Non-pigmented ciliary epithelial cell (primary cell): ENCODE results near the gene CCDC40.

Source experiments
- DNase-seq: peaks from one replicate; pipeline ENCODE4 v3.0.0-alpha.2; 2010; ENCODE audit warnings: low read depth

Gene CCDC40

DNA sequence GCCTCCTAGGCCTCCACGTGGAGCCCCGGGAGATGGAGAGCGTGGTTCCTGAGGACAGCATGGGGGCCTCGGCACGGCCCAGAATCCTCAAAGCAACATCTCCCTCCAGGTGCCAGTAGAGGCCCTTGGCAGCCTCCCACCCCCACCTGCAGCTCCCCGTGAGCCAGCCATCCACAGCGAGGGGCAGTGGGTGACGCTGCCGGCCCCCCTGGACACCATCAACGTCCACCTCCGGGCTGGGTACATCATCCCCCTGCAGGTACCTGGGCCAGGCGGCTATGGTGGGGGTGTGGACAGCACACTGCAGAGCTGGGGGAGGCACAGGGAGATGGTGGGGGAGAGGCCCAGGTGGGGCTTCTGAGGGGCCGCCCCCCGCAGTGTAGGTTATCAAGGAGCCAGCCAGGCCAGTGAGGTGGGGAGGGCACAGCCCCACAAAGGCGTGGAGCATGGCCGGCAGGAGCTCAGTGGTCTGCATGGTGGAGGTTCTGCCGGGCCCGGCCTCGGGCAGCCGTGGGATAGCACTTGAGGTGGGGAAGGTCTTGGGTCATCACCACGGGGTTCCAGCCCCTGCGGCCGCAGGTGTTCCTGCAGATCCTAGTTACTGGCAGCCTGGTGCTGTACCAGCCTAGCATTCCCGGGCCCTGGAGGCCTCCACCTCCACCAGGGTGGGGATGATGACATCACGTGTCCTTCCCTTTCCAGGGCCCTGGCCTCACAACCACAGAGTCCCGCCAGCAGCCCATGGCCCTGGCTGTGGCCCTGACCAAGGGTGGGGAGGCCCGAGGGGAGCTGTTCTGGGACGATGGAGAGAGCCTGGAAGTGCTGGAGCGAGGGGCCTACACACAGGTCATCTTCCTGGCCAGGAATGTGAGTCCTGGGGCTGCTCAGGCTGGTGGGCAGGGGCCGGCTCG, 81.3 kb downstream of the CCDC40 start:
- no peak for DNase-seq

DNA sequence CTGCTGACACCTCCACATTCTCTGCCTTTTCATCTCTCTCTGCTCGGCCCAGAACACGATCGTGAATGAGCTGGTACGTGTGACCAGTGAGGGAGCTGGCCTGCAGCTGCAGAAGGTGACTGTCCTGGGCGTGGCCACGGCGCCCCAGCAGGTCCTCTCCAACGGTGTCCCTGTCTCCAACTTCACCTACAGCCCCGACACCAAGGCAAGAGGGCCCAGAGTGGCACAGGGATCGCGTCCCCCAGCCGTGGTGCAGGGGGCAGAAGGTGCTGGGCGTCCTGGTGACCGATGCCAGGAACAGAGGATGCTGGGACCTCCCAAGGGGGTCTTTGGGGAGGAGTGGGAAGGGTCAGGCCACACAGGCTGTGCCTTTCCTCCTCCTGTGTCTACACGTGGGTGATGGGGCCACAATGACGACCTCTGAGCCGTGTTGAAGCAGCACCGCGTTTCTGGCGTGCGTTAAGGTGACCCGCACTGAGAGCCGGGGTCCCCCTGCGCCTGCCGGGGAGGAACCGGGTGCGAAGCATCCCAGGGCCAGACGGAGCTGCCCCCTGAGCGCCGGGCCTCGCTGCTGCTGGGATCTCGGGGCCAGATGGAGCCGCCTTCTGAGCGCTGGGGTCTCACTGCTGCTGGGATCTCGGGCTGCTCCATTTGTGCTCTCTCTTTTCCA, 82.3 kb downstream of the CCDC40 start:
- DNase-seq, result no peak

DNA sequence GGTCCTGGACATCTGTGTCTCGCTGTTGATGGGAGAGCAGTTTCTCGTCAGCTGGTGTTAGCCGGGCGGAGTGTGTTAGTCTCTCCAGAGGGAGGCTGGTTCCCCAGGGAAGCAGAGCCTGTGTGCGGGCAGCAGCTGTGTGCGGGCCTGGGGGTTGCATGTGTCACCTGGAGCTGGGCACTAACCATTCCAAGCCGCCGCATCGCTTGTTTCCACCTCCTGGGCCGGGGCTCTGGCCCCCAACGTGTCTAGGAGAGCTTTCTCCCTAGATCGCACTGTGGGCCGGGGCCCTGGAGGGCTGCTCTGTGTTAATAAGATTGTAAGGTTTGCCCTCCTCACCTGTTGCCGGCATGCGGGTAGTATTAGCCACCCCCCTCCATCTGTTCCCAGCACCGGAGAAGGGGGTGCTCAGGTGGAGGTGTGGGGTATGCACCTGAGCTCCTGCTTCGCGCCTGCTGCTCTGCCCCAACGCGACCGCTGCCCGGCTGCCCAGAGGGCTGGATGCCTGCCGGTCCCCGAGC, 82.9 kb downstream of the CCDC40 start:
- no peak for DNase-seq

DNA sequence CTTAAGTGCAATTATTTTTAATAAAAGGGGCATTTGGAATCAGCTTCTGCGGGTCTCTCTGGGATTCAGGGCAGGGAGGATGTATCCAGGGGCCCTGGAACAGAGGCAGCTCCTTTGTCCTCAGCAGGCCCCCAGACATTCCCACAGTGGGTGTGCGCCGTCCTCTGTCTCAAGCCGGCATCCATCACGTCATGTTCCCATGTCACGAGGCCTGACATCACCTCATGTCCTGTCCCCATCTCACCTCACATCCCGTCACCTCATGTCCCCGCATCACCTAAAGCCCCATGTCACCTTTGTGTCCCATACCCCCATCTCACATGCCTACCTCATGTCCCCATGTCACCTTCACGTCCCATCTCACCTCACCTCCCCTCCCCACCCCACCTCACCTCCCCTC, 83.4 kb downstream of the CCDC40 start:
- no peak for DNase-seq

DNA sequence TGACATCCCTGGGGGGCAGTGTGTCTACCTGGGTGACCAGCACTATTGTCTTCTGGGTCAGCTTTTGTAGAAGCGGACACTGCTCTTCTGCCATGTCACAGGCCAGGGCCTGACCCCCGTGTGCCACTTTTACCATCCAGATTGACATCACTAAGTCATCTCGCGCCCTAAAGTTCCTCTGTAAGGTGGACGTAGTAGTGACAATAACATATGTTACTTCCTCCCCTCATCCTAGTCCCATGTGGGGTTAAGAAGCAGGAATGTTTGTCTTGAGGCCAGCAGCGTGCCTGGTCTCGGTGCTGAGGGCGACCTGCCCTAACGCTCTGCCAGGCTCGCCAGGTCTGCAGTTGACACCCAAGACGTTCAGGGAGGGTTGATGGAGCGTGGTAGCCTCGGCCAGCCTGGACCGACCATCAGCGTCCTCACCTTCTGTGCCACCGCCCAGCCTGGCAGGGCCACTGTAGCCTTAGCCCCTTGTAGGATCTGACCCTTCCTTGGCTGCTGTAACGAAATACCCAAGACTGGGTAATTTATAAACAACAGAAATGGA, 85.7 kb downstream of the CCDC40 start:
- DNase-seq, result no peak

- no peak for DNase-seq
Measured at GRCh38 chr17:80122926-80123505, 86.6 kb downstream of the CCDC40 start.

DNA sequence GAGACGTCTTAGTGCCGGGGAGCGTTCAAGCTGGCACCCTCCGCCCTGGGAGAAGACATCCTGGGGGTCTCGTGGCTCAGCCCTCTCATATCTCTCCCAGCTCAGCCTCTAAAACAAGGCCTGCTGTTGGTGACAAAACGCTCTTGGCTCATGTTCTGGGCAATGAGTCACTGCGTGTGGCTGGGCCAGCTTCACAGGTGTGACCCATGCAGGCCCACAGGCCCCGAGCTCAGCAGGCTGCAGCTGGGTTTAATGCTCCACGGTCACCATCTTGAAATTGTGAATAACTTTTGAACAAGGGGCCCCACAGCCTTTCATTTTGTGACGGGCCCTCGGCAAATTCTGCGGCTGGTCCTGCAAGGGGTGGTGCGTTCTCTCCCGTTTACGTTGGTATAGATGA, 87.3 kb downstream of the CCDC40 start:
- DNase-seq, result no peak

DNA sequence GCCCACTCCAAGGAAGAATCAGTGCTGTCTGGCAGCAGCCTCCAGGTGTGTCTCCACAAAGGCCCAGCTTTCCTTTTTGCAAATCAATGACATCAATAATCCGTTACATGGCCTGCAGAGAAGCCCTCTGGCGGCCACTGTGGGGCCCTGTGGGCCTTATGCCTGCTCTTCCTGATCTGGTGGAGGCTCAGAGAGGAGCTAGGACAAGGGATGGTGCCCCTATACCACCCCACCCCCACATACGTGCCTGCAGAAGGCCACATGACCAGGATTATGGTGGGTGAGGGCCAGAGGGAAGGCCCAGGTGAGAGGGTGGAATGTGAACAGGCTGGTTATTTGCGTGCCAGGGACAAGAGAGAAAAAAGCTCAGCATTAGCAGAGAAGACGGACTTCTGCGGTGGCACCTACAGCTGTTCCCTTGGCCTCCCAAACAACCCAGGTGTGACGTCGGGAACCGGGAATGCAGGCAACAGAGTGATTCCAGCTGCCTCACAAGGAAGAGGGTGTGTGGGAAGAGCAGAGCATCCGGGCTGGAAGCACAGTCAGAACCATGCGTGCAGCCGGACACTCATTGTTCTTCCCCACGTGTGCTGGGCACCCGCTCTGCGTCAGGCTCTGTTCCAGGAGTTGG, 88.0 kb downstream of the CCDC40 start:
- DNase-seq, result no peak

DNA sequence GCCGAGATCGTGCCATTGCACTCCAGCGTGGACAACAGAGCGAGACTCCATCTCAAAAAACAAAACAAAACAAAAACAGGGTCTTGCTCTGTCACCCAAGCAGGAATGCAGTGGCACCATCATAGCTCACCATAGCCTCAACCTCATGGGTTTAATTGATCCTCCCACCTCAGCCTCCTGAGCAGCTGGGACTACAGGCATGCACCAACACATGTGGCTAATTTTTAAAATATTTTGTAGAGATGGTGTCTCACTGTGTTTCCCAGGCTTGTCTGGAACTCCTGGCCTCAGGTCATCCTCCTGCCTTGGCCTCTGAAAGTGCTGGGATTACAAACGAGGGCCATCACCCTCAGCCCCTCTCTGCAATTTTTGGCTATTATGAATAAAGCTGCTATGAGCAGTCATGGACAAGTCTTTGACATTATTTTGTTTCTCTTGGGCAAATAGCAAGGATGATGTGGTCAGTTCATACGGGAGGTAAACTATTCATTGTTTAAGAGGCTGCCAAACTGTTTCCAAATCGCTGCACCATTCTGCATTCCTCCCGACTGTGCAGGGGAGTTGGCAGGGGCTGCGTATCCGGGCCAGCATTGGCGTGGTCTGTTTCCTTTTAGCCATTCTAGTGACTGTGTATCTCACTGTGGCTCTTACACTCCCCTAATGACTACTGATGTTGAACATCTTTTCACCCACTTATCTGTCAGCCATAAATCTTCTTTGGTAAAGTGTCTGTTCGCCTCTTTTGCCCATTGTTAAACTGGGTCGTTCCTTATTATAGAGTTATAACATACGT, 89.4 kb downstream of the CCDC40 start:
- no peak for DNase-seq

DNA sequence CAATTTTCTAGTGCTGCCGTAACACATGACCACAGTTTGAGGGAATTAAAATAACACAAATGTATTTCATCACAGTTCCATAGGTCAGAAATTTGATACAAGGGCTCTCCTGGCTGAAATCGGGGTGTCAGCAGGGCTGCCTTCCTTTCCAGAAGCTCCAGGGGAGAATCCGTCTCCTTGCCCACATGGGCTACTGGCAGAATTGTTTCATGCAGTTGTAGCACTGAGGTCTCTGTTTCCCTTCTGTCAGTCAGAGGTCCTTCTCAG, 89.9 kb downstream of the CCDC40 start:
- no peak for DNase-seq

DNA sequence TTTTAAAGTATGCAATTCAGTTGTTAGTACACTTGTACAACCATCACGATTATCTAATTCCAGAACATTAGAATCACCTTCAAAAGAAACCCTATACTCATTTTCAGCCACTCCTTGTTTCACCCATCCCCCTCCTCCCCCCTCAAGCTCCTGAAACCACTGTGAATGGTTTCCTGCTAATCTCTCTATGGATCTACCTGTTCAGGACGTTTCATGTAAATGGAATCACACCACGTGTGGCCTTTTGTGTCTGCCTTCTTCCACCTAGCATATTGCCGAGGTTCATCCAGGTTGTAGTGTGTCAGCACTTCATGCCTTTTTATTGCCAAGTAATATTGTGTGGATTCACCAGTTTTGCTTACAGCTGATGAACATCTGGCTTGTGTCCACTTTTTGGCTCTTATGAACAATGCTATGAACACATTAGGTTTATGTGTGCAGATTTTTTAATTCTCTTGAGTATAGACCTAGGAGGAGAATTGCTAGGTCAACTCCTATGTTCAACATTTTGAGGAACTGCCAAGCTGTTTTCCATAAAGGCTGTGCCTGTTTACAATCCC, 92.6 kb downstream of the CCDC40 start:
- no peak for DNase-seq

DNA sequence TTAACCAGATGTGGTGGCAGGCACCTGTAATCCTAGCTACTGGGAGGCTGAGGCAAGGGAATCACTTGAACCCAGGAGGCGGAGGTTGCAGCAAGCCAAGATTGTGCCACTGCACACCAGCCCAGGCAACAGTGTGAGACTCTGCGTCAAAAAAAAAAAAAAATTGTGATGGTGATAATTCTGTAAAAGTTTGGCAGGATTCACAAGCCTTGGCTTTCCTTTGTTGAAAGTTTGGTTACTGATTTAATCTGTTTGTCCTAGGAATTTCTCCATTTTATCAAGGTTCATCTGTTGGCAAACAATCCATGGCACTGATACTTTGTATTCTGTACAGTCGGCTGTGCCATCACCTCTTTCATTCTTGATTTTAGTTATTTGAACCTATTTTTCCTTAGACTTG, 94.5 kb downstream of the CCDC40 start:
- DNase-seq, result no peak

GRCh38 chr17:80132906-80133625, 96.6 kb downstream of the CCDC40 start:
- no peak for DNase-seq

DNA sequence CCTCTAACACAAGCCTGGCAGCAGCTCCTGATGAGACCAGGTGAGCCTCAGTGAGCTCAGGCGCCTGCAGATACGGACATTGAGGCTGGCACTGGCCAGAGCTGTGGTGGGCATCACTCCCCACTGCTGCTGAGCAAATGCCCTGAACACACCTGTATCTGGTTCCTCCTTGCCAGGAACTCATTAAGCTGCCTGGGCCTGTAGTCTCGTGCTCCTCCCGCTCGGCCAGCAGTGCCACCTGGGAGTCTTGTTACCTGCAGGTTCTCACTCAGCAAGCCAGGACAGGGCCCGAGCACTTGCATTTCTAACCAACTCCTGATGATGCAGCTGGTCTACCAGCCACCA, 97.2 kb downstream of the CCDC40 start:
- DNase-seq, result no peak

GRCh38 chr17:80137131-80137530, 100.7 kb downstream of the CCDC40 start:
- no peak for DNase-seq

DNA sequence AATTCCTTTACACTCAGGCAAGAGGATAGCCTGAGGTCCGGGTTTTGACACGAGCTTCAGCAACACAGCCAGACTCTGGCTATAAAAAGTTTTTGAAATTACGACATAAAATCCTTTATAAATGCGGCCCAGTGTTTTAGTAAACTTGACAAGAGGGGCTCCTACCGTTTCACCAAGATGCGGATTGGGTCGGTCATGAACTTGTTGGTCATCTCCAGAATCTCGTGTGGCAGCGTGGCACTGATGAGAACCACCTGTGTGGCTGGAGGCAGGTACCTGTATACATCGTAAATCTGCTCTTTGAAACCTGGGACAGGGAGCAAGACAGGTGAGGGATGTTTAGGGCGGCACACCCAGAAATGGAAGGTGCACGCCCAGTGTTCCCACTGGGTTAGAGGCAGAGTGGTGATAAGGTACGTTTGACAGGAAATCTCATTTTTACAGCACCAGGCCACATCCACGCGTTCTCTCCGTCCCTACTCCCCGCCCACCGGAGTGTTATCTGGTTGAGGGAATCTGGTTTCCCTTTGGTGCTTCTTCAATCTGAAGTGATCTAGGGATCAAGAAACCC, 102.5 kb downstream of the CCDC40 start:
- DNase-seq, result no peak

GRCh38 chr17:80141463-80142165, 105.2 kb downstream of the CCDC40 start:
- no peak for DNase-seq

DNA sequence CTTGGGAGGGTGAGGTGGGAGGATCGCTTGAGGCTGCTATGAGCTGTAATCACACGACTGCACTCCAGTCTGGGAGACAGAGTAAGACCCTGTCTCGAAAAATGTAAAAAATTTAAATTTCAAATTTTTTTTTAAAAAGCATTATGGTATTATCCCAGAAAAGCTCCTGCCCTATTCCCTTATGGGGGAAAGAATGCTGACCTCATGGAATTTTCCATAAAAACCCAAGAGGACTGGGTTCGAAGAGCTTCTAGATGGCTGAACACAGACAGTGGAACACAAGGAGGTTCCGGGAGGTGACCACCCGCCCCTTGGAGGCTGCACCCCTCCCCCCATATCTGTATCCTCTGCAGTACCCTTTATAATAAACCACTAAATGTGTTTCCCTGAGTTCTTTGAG, 106.5 kb downstream of the CCDC40 start:
- DNase-seq, result no peak
